NCI-H446 treated with DMSO at 0.1 percent for 48 hours (cell line): Measurements from ENCODE around the gene NUDT22.

Experiments used
- DNase-seq: peaks from one replicate; lab custom pipeline; 2025; lab: John Stamatoyannopoulos, UW

Gene NUDT22

DNA sequence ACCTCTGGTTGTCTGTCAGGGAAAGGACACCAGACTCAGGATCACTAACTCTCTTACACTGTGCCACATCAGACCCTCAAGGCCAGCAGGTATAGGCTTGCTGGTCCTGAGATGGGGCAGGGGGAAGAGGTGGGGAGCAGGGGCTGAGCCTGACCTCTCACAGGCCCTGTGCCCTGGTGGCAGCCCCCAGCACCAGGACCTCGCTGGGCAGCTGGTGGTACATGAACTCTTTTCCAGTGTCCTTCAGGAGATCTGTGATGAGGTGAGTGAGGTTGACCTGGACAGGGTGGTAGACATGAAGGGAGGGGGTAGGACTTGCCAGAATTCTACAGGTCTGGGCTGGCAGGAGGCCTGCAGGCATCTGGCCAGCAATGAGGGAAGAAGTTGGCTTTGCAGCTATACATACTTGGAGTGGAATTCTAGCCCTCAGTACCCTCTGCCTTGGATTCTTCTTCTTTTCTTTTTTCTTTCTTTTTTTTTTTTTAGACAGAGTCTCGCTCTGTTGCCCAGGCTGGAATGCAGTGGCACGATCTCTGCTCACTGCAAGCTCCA, 1.4 kb downstream of the NUDT22 start:
- DNase-seq: no peak

DNA sequence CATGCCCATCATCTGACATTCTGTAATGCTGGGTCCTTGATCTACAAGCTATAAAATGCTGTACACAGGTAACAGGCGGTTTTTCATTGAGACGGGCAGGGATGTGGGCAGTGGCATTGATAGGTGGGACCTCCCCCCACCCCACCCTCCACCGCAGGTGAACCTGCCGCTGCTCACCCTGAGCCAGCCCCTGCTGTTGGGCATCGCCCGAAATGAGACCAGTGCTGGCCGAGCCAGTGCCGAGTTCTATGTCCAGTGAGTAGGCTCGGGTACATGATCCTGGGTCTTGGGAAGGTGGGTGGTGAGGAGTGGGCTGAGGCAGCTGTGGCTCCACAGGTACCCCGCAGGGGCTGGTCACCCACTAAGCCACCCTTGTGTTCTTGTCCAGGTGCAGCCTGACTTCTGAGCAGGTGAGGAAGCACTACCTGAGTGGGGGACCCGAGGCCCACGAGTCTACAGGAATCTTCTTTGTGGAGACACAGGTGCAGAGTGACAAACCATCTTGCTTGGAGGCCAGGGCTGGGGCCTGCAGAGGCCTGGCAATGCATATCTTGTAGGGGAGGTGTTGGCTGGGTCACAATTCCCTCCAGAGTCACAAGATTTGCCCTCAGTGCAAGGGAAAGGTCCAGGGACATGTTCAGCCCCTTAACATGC, 3.1 kb downstream of the NUDT22 start:
- DNase-seq: no peak

DNA sequence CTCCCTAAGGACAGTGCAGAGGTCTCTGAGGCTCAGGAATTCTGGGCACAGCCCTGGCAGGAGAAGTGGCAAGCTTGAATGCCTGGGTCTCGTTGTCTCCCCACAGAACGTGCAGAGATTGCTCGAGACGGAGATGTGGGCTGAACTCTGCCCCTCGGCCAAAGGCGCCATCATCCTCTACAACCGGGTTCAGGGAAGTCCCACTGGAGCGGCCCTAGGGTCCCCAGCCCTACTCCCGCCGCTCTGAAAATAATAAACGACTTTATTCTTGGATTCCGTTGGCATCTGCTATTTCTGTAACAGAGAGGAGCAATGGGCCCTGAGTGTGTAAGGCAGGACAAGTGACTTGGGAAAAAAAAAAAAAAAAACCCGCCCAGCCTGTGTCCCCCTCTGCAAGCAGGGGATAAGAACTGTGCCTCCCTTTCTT, 3.7 kb downstream of the NUDT22 start:
- DNase-seq: no peak

DNA sequence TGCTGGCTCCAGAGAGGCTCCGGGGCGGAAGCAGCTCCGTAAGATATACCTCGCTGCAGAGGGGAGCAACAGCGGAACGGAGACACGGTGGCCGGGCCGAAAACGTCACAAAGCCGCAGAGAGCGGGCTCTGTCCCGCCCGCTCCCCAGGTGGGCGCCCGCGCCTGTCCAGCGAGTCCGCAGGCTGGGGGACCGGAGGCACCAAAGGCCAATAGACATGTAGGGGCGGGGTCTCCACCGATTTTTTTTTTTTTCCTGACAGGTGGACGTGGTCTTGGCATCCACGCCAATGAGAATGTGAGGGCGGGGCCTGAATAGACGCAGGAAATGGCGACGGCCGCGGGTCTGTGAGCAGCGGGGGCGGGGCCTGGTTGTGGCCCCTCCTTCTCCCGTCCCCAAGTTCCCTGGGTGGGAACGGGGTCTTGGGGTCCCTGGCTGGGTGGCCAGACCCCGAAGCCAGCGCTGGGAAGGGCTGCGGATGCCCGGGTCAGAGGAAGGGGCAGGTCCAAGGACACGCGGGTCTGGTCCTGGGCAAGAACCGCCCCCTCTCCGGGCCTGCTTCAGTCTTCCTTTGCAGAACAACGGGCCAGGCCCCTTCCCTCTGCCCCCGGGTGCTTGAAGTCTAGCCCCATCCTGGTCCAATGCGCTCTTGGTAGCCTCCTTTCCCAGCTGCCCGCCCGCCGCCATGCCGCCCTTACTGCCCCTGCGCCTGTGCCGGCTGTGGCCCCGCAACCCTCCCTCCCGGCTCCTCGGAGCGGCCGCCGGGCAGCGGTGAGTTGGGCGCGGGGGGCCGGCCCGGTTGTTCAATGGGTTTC, 4.3 kb downstream of the NUDT22 start, which contains the start of gene DNAJC4:
TSS of gene DNAJC4 (plus strand) at position 378 of the 814 bp plus-strand sequence. CDS start at position 685, 307 bp downstream.
- peak; percentile 84 for DNase-seq

DNA sequence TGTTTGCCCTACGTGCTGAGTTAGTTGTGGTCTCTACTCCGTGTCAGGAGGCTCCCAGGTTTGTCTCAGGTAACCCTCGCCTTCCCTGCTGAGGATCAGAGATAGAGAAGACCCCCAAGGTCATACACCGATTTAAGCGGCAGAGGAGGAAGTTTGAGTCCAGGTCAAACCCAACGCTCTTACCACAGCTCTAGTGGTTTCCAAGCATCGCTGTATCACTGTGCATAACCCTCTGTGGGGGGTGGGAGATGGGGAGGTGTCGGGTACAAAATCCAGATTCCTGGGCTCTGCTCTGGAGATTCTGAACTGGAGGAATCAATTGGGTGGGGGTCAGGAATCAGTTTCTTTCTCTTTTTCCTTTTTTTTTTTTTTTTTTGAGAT, 4.9 kb downstream of the NUDT22 start:
- no peak for DNase-seq

DNA sequence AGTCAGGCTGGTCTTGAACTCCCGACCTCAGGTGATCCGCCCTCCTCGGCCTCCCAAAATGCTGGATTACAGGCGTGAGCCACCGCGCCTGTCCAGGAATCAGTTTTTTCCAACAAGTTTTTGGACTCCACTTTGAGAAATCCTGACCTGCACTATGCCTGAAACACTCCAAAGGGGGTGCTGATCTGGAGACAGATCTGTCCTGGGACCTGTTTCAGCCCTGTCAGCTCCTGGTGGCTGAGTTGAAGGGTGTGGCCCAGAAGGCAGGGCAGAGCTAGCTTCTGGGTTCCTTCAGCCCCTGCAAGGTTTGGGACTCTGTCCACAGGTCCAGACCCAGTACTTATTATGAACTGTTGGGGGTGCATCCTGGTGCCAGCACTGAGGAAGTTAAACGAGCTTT, 5.5 kb downstream of the NUDT22 start:
- DNase-seq: no peak

DNA sequence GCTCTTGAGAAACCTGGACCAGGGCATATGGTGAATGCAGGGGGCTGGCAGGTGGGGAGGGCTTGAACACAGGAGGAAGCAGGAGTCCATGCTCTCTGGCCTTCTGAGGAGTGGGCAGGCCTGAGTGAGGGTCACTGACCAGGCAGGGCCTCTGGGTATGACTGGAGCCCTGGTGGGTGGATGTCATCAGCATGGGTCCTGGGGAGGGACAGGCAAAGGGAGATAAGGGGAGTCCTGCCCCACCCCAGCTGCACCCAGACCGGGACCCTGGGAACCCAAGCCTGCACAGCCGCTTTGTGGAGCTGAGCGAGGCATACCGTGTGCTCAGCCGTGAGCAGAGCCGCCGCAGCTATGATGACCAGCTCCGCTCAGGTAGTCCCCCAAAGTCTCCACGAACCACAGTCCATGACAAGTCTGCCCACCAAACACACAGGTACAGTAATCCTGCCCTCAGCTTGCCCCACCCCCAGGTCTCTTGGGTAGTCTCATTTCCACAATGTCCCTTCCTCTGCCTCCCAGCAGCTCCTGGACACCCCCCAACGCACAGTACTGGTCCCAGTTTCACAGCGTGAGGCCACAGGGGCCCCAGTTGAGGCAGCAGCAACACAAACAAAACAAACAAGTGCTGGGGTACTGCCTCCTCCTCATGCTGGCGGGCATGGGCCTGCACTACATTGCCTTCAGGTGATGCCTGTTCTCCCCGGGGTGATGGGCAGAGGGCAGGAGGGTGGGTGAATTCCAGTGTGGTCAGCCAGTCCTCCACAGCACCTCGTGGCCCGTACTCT, 6.3 kb downstream of the NUDT22 start:
- no peak for DNase-seq

DNA sequence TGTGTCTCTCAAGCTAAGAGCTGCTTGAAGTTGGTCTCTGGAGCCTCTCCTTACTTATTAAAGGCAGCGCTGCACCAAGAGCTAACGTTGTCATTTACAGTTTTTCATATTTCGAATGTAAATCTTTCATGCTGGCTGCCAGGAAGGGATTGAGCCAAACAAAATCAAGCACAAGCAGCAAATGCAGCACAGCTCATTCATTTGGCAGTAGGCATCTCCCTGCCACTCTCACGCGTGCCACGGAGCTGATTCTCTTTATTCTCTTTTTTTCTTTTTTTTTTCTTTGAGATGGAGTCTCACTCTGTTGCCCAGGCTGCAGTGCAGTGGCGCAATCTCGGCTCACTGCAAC, 6.9 kb downstream of the NUDT22 start:
- no peak for DNase-seq

DNA sequence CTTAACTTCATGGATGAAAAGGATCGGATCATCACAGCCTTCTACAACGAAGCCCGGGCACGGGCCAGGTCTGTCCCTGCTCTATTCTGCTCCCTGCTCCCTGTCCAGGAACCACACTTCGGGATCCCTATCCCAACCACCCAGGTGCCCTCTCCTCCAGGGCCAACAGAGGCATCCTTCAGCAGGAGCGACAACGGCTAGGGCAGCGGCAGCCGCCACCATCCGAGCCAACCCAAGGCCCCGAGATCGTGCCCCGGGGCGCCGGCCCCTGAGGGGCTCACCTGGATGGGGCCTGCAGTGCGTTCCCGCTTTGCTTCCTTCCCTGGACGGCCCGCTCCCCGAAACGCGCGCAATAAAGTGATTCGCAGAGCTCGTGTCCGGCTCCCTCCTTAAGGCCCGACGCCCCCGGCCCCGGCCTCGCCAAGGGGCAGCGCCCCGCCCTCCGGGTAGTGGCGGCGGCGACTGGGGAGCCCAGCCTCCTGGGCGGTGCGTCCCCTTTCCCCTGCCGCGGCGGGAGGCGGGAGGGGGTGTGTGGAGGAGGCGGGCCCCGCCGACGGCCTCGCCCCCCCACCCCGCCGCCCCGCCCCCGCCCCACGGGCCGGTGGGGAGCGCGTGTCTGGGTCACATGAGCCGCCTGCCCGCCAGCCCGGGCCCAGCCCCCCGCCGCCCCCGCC, 8.0 kb downstream of the NUDT22 start, which contains the start of gene VEGFB:
TSS of gene VEGFB (plus strand) at position 672 of the 674 bp plus-strand sequence. CDS start 250 bp downstream, outside the sequence.
- no peak for DNase-seq

DNA sequence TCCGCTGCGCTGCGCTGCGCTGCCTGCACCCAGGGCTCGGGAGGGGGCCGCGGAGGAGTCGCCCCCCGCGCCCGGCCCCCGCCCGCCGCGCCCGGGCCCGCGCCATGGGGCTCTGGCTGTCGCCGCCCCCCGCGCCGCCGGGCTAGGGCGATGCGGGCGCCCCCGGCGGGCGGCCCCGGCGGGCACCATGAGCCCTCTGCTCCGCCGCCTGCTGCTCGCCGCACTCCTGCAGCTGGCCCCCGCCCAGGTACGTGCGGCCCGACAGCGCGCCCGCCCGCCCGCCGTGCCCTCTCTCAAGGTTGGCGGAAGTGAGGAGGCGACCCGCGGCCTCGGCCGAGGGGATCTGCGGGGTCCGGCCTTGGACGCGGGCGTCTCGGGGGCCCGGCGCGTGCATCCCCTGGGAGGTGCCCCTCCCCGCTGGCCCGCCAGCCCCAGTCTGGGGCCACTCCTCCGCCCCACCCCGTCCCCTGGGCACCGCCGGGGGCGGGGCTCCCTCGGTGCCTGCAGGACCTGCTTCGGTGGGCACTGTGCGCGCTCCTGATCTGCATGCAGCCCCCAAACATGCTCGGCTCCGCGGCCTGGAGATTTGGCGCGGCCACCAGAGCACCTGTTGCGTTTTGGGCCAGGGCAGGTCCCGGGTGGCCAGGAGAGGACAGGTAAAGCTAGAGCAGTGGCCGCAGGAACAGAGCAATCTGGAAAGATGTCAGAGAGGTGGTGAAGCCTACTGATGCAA, 8.7 kb downstream of the NUDT22 start:
- no peak for DNase-seq

DNA sequence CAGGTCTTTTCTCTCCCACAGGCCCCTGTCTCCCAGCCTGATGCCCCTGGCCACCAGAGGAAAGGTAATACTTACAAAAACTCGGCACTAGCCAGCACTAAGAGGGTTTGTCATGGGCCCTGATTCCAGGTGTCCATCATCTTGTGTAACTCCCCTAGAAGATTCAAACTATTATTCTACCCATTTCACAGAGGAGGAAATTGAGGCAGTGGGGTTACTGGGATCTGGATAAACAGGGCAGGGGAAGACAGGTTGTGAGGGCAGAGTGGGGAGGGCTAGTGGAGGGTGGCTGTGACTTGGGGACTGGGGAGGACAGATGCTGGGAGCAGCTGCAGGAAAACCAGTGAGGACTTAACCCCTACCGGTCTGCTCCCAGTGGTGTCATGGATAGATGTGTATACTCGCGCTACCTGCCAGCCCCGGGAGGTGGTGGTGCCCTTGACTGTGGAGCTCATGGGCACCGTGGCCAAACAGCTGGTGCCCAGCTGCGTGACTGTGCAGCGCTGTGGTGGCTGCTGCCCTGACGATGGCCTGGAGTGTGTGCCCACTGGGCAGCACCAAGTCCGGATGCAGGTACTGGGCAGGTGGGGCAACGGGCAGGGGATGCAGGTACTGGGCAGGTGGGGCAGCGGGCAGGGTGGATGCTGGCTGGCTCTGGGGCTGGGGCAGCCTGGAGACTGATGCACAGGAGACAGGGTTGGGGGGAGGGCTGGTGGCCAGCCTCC, 9.5 kb downstream of the NUDT22 start:
- DNase-seq: no peak

DNA sequence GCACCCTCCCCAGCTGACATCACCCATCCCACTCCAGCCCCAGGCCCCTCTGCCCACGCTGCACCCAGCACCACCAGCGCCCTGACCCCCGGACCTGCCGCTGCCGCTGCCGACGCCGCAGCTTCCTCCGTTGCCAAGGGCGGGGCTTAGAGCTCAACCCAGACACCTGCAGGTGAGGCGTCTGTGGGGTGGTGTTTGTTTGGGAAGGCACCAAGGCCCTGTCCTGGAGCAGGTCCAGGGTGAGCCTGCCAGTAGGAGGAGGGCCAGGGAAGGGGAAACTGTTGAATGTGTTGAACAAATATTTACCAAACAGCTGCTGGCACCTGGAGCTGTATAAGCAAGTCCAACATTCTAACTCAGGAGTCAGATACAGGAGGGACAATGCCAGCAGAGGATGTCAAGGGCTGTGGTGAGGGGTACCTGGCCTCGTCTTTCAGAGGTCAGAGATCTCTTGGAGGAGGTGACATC, 11.4 kb downstream of the NUDT22 start:
- DNase-seq: no peak

DNA sequence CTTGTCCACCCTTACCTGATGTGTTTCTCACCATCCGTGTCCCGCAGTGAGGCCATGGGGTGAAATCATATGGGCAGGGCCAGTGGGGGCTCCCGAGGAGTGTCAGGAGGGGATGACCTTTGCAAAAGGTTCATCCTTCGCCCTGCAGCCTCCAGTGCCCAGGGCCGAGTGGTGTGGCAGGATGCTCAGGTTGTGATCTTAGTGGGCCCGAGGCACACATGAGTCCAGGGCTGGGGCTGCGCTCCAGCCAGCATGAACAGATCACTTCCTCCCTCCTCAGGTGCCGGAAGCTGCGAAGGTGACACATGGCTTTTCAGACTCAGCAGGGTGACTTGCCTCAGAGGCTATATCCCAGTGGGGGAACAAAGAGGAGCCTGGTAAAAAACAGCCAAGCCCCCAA, 12.0 kb downstream of the NUDT22 start:
- DNase-seq: no peak

DNA sequence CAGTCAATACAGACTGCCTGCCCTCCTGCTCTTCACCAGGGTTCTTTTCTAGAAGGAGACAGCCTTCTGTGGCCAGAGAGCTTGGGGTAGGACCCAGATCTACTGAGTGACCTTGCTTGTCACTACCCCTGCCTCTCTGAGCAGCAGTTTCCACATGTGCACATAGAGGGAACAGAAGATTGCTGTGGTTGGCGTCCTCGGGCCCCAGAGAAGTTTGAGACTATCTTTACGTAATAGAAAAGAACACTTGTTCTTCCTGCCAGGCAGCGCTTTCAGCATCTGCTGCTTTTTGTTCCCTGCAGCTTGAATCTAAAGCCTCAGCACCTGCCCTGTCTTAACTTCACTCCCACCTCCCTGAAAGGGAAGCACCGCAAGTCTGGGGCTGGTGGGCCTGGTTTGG, 12.9 kb downstream of the NUDT22 start:
- DNase-seq: no peak

DNA sequence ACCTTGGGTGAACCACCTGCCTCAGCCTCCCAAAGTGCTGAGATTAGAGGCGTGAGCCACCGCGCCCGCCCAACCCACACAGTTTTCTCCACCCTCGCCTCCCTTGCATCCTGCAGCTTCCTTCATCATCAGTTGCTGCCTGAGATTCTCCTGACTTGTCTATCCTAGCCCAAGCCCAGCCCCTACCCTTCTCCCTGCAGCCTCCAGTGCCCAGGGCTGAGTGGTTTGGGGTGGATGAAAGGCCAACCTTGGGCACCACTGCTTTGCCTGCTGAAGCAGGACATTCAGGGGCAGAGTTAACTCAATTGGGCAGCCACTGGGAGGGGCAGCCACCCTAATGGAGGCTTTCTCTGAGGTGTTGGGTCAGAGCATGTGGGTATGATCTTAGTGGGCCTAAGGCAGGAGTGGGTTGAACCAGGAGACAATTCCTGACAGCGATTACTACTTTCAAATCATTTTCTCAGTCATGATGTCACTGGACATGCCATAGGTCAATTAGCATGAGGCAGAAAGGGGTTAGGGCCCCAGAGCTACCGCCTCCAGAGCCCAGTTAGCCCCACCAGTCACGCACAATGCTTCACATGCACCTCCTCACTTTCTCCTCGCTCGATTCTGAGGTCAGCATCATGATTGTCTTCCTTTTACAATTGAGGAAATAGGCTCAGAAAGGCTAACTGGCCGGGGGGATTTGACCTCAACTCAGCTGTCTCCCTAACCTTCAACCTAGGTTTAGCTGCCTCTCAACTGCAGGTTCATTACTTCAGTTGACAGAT, 13.8 kb downstream of the NUDT22 start:
- DNase-seq: no peak

DNA sequence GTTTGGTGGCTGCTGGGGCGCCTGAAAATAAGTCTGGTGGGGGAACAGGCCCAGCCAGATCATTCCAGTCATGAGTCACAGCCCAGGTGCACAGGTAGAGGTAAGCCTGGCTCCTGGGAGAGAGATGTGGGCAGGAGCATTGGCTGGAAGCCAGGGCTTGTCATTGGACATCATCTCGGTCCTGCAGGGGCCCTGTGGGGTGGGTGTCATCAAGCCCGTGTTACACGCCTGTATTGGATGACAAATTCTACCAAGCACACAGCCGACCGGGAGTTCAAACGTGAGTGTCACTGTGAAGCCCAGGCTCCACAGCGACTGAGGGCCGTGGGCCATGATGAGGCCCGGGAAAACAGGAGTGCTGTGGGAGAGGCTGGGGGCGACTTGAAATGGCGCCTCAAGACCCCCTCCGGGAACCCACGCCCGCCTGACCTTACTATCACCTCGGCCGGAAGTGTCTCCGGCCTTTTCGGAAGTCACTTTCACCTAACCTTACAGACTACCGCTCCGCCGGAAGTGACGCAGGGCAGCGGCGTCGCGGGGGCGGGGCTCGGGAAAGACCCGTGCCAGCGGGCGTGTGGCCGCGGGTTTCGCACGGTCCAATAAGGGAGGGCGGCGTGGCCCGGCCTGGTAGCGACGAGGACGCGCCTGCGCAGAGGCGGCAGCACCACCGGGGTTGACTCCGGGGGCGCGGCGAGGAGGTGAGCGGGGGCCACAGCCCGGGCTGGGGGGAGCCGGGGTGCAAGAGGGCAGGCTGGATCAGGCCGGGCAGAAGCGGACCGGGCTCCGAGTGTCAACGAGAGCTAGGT, 14.6 kb downstream of the NUDT22 start, which contains the start of gene FKBP2:
TSS of gene FKBP2 (plus strand) at position 661 of the 806 bp plus-strand sequence. CDS start 1,293 bp downstream, outside the sequence.
- DNase-seq: peak; percentile 94

DNA sequence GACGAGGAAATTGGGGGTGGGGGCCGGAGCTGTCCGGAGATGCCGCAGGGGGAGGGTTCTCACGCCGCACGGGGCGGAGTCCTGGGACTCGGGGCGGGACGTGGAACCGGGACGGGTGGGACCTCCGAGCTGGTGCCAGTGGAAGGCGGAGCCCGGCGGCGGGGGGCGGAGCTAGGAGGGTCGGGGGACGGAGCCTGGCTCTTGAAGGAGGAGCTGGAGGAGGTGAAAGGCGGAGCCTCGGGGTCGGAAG, 15.1 kb downstream of the NUDT22 start:
- DNase-seq: peak; percentile 97

DNA sequence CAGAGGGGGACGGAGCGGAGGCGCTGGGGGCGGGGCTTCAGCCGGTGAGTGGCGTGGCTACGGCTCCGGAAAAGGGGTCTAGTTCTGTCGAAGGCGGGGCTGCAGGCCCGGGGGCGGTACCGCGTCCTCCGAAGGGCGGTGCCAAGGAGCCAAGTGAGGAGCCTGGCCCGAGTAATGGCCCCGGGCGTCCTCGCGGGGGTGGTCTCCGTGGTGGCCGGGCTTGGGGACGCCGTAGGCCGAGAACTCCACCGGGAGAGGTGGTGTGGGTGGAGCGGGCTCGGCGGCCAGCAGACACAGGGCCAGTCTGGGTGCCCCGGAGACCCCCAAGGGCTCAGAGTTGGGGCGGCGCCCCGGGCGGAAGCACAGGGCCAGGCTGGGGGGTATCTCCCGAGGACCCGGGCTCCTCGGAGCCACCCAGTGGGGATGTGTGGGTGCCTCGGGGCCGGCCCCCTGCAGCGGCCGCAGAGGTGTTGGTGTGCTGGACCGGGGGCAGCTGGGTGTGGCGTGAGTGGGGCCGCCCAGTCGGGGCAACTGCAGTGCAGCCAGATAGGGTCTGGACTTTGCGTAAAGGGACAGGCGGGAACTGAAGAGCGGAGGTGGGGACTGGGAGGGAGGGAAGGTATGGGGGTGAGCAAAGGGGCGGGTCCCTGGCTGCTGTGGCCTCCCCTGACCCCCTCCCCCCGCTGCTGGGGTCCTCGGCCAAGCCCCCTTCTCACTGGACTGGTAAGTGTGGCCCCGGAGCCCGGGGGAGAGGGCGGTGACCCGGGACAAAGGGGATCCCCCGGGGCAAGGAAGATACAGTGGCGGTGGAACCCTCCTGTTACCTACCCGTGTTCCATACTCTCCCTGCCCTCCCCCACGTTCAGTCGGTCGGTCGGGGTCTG, 15.7 kb downstream of the NUDT22 start:
- no peak for DNase-seq
